Measurements from ENCODE around the gene C1S. TPM values are rescaled to one million over a fixed set of nuclear protein-coding genes. Genes with fewer than 3 reads are reported as not detected.

Gene C1S
- total and polyA plus RNA-seq, 8 donors: 20.4 to 162 (median 41.8) TPM

GRCh38 chr12:7090222-7090998 is 29.9 kb downstream of the C1S start:
- no peak for FAIRE-seq
- WGBS, 2 donors: 68 to 78% methylated on average over 16 of the region's 16 CpGs

GRCh38 chr12:7091171-7091570 is 30.7 kb downstream of the C1S start:
- 71 to 79% methylated on average over 7 of the region's 7 CpGs for WGBS, 2 donors
- H3K4me1 ChIP-seq: peaks cover 0 to 7% (median 0%) of the 10 kb centered on the region in 3 donors
- H3K9me3 ChIP-seq: no peaks in the 10 kb centered on the region
- no peaks in the 10 kb centered on the region for H3K36me3 ChIP-seq
- ATAC-seq (no peak), DNase-seq (no peak), FAIRE-seq (no peak)
- H3K4me3 ChIP-seq: peak overlapping the region in 1 of 4 donors; percentile 54
- no peak for TF ChIP-seq CTCF (IDR thresholded peaks at IDR 0.05)
- no peak overlapping the region for H3K27ac ChIP-seq
- no peaks in the 10 kb centered on the region for H3K27me3 ChIP-seq
- intact Hi-C loops (cut with DNase I): loop anchor here in 1 of 3 donors (10.0 kb wide), 1 partner anchor 166 kb away; the partner anchor contains the start of gene ATN1

More at GRCh38 chr12:7090222-7090998, 29.9 kb downstream of the C1S start:
- Histone ChIP-seq H3K4me1 (peaks cover 0 to 7% (median 0%) of the 10 kb centered on the region in 3 donors), H3K36me3 (no peaks in the 10 kb centered on the region), H3K9me3 (no peaks in the 10 kb centered on the region), H3K27me3 (no peaks in the 10 kb centered on the region), H3K4me3 (no peak overlapping the region), H3K27ac (no peak overlapping the region)
- ATAC-seq (no peak), DNase-seq (no peak)
- intact Hi-C loops (cut with DNase I): loop anchor here in 1 of 3 donors (10.0 kb wide), 1 partner anchor 166 kb away; the partner anchor contains the start of gene ATN1
- no peak for TF ChIP-seq CTCF (IDR thresholded peaks at IDR 0.05)

GRCh38 chr12:7091660-7092228 is 31.2 kb downstream of the C1S start:
- WGBS, 2 donors: 31 to 32% methylated on average over 10 of the region's 10 CpGs
- Histone ChIP-seq H3K27me3 (no peaks in the 10 kb centered on the region), H3K9me3 (no peaks in the 10 kb centered on the region), H3K4me1 (peaks cover 0 to 7% (median 0%) of the 10 kb centered on the region in 3 donors), H3K4me3 (peak overlapping the region in 3 of 4 donors; percentile 7 to 54 (median 37)), H3K27ac (peak overlapping the region in 2 of 4 donors; percentile 40 to 50), H3K36me3 (no peaks in the 10 kb centered on the region)
- DNase-seq: no peak
- intact Hi-C loops (cut with DNase I): loop anchor here in 1 of 3 donors (10.0 kb wide), 1 partner anchor 167 kb away; the partner anchor contains the start of gene ATN1
- no peak for FAIRE-seq
- ATAC-seq: peak; percentile 6 to 47 (median 28)
- TF ChIP-seq CTCF (IDR thresholded peaks at IDR 0.05): no peak

- Histone ChIP-seq H3K4me1 (peaks cover 0 to 7% (median 0%) of the 10 kb centered on the region in 3 donors), H3K4me3 (peak within 1 kb of the TSS; percentile 7 to 54 (median 26)), H3K36me3 (no peaks in the 10 kb centered on the region), H3K27me3 (no peaks in the 10 kb centered on the region), H3K9me3 (no peaks in the 10 kb centered on the region), H3K27ac (peak within 1 kb of the TSS in 2 of 4 donors; percentile 40 to 50)
- intact Hi-C loops (cut with DNase I): loop anchor here in 1 of 3 donors (10.0 kb wide), 1 partner anchor 168 kb away; the partner anchor contains the start of gene ATN1
- DNase-seq (peak in 5 of 6 donors; percentile 58 to 84 (median 71)), FAIRE-seq (peak; percentile 83), ATAC-seq (peak; percentile 55 to 82 (median 73))
- 9 to 14% methylated on average over 16 of the region's 16 CpGs for WGBS, 2 donors
- TF ChIP-seq CTCF (IDR thresholded peaks at IDR 0.05): peak; percentile 73 to 89 (median 82)
These were observed 31.9 kb downstream of the C1S start, which contains the start of gene C1R for GRCh38 chr12:7092229-7092985. C1R (minus strand) TSS chr12:7092445; CDS start chr12:7092388, 57 bp downstream.
